K562 (cell line): ENCODE data around the gene EFEMP2. TPM values are rescaled to one million over a fixed set of nuclear protein-coding genes. Genes with fewer than 3 reads are reported as not detected.

ENCODE experiments used
- CREB5 ChIP-seq: fragments of 250-450 bp; sonication (Bioruptor Pico); IDR thresholded peaks from 2 replicates; pipeline ENCODE4 v1.5.0; 2020; ENCODE audit warnings: mild to moderate bottlenecking
- DACH1 ChIP-seq: fragments of 450-650 bp; IDR thresholded peaks from 2 replicates; pipeline ENCODE4 v1.6.1; 2018; ENCODE audit not compliant: partially characterized antibody
- E2F3 ChIP-seq: fragments of 250-450 bp; sonication (Bioruptor Pico); IDR thresholded peaks from 2 replicates; pipeline ENCODE4 v1.4.0; 2020; ENCODE audit warnings: mild to moderate bottlenecking
- E2F5 ChIP-seq: sonication (generic); formaldehyde crosslinking; IDR thresholded peaks from 2 replicates; pipeline ENCODE4 v1.8.0; 2022; ENCODE audit warnings: mild to moderate bottlenecking, missing genetic modification reagents
- ELF4 ChIP-seq: fragments of 450-650 bp; formaldehyde crosslinking; IDR thresholded peaks from 2 replicates; pipeline ENCODE4 v1.4.0; 2022; ENCODE audit warnings: missing genetic modification characterization
- EP300 ChIP-seq: IDR thresholded peaks from 2 replicates; pipeline ENCODE4 v1.6.1; 2012; ENCODE audit warnings: low read length, improper control_type of control experiment
- ID3 ChIP-seq, 2 experiments: fragments of 250-450 bp in 1 of 2; fragments of 450-650 bp in 1 of 2; sonication (Bioruptor Pico) in 1 of 2; IDR thresholded peaks; 2 replicates each; pipeline versions ENCODE4 v1.6.1 to v1.8.0; 2016 to 2021; ENCODE audit warnings: mild to moderate bottlenecking in 2 of 2, moderate library complexity in 2 of 2, missing compliant biosample characterization in 1 of 2, missing genetic modification characterization in 1 of 2
- KLF1 ChIP-seq: fragments of 450-650 bp; IDR thresholded peaks from 2 replicates; pipeline ENCODE4 v1.6.1; 2016; ENCODE audit warnings: missing genetic modification characterization, missing compliant biosample characterization
- MXD1 ChIP-seq: fragments of 250-450 bp; sonication (Bioruptor Pico); IDR thresholded peaks from 2 replicates; pipeline ENCODE4 v1.8.0; 2021; ENCODE audit warnings: borderline replicate concordance, mild to moderate bottlenecking, moderate library complexity; ENCODE audit not compliant: poor library complexity, severe bottlenecking
- PHB2 ChIP-seq: fragments of 450-650 bp; IDR thresholded peaks from 2 replicates; pipeline ENCODE4 v1.6.1; 2017; ENCODE audit warnings: low read depth
- PML ChIP-seq: IDR thresholded peaks from 2 replicates; pipeline ENCODE4 v1.6.1; 2012; ENCODE audit warnings: low read length, inconsistent platforms
- POLR2A ChIP-seq: fragments of 450-650 bp; conservative IDR thresholded peaks from 2 replicates; pipeline ENCODE4 v1.6.1; 2016
- RREB1 ChIP-seq: fragments of 250-450 bp; sonication (Bioruptor Pico); IDR thresholded peaks from 2 replicates; pipeline ENCODE4 v1.4.0; 2020
- SMAD1 ChIP-seq: fragments of 150-350 bp; IDR thresholded peaks from 2 replicates; pipeline ENCODE4 v1.6.1; 2014; ENCODE audit warnings: low read length, low read depth; ENCODE audit not compliant: partially characterized antibody
- ZKSCAN3 ChIP-seq: fragments of 250-450 bp; sonication (Bioruptor Pico); IDR thresholded peaks from 2 replicates; pipeline ENCODE4 v1.4.0; 2020
- ZNF12 ChIP-seq: sonication (generic); formaldehyde crosslinking; IDR thresholded peaks from 2 replicates; pipeline ENCODE4 v1.4.0; 2020; ENCODE audit warnings: mild to moderate bottlenecking, missing genetic modification reagents
- ZNF174 ChIP-seq: fragments of 250-450 bp; sonication (Bioruptor Pico); IDR thresholded peaks from 2 replicates; pipeline ENCODE4 v1.4.0; 2020; ENCODE audit warnings: mild to moderate bottlenecking
- ZNF253 ChIP-seq: fragments of 250-450 bp; sonication (Bioruptor Pico); conservative IDR thresholded peaks from 2 replicates; pipeline ENCODE4 v1.6.1; 2021; ENCODE audit warnings: mild to moderate bottlenecking
- ZNF354B ChIP-seq: fragments of 250-450 bp; sonication (Bioruptor Pico); IDR thresholded peaks from 2 replicates; pipeline ENCODE4 v1.4.0; 2020
- ZSCAN32 ChIP-seq: fragments of 450-650 bp; formaldehyde crosslinking; IDR thresholded peaks from 2 replicates; pipeline ENCODE4 v1.4.0; 2020; ENCODE audit warnings: mild to moderate bottlenecking, moderate library complexity
- polyA plus RNA-seq, 8 experiments: library from polyadenylated mRNA; depleted of rRNA in 4 of 8; stranded (reverse) in 5 of 8; unstranded in 3 of 8; fragments of >200 nt; fragmentation: Nextera tagmentation in 2 of 8; fragmentation: Illumina TruSeq in 1 of 8; extraction: Ambion mirVana in 2 of 8; extraction: Trizol in 1 of 8; gene quantifications; 2 replicates each; pipeline versions ENCODE4 v1.2.1 to v1.2.3, GENCODE V29; 2011 to 2014; ENCODE audit warnings: inconsistent platforms in 1 of 8, missing spikeins in 1 of 8
- total RNA-seq, 7 experiments: library from RNA; depleted of rRNA in 6 of 7; stranded (reverse); fragments of >200 nt in 6 of 7; fragmentation: Illumina TruSeq in 2 of 7; extraction: Trizol in 2 of 7; gene quantifications; 2 replicates each; pipeline versions ENCODE4 v1.2.1 to v1.2.3, GENCODE V29; 2011 to 2021; ENCODE audit warnings: low replicate concordance in 1 of 7

Gene EFEMP2
- total and polyA plus RNA-seq, 9 of the 15 experiments (the other 6 are each of a cell fraction or from before 2014, with no cell fraction given) = 0.07 to 2.9 (median 0.69) TPM; not detected in 1

GRCh38 chr11:65888163-65888814 is 15.7 kb upstream of the EFEMP2 start, which contains the start of gene FIBP (continued):
- TF ChIP-seq ELF4 (no peak), ZNF174 (CRISPR knock-in tag) (no peak), ZKSCAN3 (CRISPR knock-in tag) (no peak), ZNF253 (CRISPR knock-in tag) (no peak), PHB2 (no peak), ZSCAN32 (no peak), ID3 (CRISPR knock-in tag; IDR thresholded peaks at IDR 0.05) (no peak), ID3 (tag; IDR thresholded peaks at IDR 0.05) (0 out of 2 replicates have a peak, but pooled peaks have one; percentile 39), ZNF12 (CRISPR knock-in tag) (no peak), EP300 (peak; percentile 23; the same call in 1 of the 2 replicates), SMAD1 (no peak), E2F5 (CRISPR knock-in tag) (no peak), RREB1 (CRISPR knock-in tag) (no peak), POLR2A (peak; percentile 89), DACH1 (no peak), KLF1 (tag) (no peak), PML (no peak; the same call in 1 of the 2 replicates), CREB5 (no peak), MXD1 (CRISPR knock-in tag) (no peak), E2F3 (CRISPR knock-in tag) (no peak), ZNF354B (no peak)
